Gastrocnemius medialis (tissue), 4 donors: ENCODE results near the gene EXD3.

ENCODE experiments used
- POLR2A ChIP-seq, 2 donors: fragments of 450-650 bp; IDR thresholded peaks; one replicate each; pipeline ENCODE4 v1.6.1; 2017; ENCODE audit warnings: antibody characterized with exemption in 2 of 2, mild to moderate bottlenecking in 2 of 2, moderate library complexity in 2 of 2
- TF ChIP-seq, protein P1 (sequence below), 5 experiments: fragments of 450-650 bp in 3 of 5; fragments of 200-600 bp in 2 of 5; sonication (generic) in 2 of 5; IDR thresholded peaks in 4 of 5; conservative IDR thresholded peaks in 1 of 5; 1 replicate in 4 of 5; 2 replicates in 1 of 5; pipeline ENCODE4 v1.5.1; 2016 to 2019; ENCODE audit warnings: antibody characterized with exemption in 5 of 5, mild to moderate bottlenecking in 3 of 5, moderate library complexity in 3 of 5

DNA sequence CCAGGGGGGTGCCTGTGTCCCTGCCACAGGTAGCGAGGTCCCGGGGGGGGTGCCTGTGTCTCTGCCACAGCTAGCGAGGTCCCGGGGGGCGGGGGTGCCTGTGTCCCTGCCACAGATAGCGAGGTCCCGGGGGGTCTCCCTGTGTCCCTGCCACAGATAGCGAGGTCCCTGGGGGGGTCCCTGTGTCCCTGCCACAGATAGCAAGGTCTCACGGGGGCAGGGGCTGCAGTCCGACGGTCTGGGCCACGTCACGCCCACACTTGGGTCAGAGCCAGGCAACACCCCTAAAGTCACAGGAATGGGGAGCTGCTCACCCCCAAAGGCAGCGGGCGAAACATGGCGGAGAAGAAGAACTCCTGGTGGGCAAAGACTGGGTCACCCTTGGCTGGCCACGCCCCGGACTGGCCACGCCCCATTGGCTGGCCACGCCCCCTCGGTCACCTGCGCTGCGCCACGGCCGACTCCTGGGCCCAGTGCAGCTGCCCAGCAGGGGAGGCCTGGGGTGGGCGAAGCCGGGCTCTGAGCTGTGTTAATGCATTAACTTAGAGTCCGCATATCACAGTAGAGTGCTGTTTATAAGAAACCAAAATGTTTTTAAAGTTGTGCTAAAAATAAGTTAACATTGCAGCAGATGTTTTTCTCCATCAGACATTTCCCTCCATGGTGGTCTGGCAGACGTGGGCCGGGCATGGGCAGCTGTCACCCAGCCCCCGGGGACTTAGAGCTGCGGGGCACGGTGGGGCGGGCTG is 7.2 kb upstream of the EXD3 start:
- TF ChIP-seq, protein P1, sequence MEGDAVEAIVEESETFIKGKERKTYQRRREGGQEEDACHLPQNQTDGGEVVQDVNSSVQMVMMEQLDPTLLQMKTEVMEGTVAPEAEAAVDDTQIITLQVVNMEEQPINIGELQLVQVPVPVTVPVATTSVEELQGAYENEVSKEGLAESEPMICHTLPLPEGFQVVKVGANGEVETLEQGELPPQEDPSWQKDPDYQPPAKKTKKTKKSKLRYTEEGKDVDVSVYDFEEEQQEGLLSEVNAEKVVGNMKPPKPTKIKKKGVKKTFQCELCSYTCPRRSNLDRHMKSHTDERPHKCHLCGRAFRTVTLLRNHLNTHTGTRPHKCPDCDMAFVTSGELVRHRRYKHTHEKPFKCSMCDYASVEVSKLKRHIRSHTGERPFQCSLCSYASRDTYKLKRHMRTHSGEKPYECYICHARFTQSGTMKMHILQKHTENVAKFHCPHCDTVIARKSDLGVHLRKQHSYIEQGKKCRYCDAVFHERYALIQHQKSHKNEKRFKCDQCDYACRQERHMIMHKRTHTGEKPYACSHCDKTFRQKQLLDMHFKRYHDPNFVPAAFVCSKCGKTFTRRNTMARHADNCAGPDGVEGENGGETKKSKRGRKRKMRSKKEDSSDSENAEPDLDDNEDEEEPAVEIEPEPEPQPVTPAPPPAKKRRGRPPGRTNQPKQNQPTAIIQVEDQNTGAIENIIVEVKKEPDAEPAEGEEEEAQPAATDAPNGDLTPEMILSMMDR (IDR thresholded peaks at IDR 0.05 in 4 of 5, conservative IDR thresholded peaks at IDR 0.05 in 1 of 5) = no peak
- TF ChIP-seq POLR2A (IDR thresholded peaks at IDR 0.05) = no peak
